Stimulated activated CD8-positive, alpha-beta memory T cell treated with anti-CD3 and anti-CD28 coated beads, Interleukin-15, amount 100 ng/mL, for 48 hours (primary cell): ENCODE results near the gene C19orf44.
"Not testable (repeated sequence)": the region's sequence is repeated elsewhere in the genome, so short reads cannot be mapped to it uniquely, and the experiment has no call there.

ENCODE experiments used
- DNase-seq, 2 donors: peaks; one replicate each; pipeline ENCODE4 v3.0.0-alpha.2; 2020; ENCODE audit warnings: low read depth in 2 of 2

Gene C19orf44

DNA sequence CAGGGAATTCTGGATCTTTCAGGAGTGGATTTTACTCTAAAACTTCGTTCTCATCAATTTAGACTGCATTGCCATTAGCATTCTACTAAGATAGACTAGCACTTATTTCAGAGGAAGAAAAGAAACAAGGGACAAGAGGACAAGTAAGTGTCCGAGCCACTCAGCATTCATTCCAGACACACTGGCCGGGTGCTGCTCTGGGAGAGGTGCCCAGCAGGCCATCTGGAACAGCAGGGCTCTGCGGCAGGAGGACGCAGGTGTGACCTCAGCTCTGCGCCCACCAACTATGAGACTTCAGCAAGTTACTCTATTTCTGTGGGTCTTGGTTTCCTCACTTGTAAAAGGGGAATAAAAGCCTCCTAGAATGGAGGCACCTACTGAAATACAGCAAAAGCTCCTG lies 28.6 kb upstream of the C19orf44 start:
- DNase-seq = no peak

GRCh38 chr19:16470541-16470910 lies 25.7 kb upstream of the C19orf44 start:
- DNase-seq = no peak

- DNase-seq = peak in 1 of 2 donors; percentile 4
These were observed 25.0 kb upstream of the C19orf44 start for GRCh38 chr19:16470911-16471811.

DNA sequence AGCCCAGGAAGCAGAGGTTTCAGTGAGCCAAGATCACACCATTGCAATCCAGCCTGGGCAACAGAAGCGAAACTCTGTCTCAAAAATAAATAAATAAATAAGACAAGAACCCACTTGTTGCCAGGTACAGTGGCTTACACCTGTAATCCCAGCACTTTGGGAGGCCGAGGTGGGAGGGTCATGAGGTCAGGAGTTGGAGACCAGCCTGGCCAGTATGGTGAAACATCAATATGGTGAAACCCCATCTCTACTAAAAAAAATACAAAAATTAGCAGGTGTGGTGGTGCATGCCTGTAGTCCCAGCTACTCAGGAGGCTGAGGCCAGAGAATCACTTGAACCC lies 23.7 kb upstream of the C19orf44 start:
- DNase-seq = not testable (repeated sequence)

GRCh38 chr19:16472992-16473391 lies 23.2 kb upstream of the C19orf44 start:
- no peak for DNase-seq

- DNase-seq = no peak
These were observed 22.3 kb upstream of the C19orf44 start for GRCh38 chr19:16473875-16474392.

DNA sequence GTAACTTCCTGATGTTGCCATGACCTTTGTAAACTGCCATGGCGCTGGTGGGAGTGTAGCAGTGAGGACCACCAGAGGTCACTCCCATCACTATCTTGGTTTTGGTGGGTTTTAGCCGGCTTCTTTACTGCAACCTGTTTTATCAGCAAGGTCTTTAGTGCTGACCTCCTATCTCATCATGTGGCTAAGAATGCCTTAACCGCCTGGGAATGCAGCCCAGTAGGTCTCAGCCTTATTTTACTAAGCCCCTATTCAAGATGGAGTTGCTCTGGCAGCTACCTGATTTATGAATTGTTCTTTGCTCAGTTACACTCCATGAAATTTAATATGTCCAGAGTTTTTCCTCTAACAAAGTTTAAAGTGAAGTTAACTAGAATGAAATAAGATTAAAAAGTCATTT lies 19.8 kb upstream of the C19orf44 start:
- no peak for DNase-seq

DNA sequence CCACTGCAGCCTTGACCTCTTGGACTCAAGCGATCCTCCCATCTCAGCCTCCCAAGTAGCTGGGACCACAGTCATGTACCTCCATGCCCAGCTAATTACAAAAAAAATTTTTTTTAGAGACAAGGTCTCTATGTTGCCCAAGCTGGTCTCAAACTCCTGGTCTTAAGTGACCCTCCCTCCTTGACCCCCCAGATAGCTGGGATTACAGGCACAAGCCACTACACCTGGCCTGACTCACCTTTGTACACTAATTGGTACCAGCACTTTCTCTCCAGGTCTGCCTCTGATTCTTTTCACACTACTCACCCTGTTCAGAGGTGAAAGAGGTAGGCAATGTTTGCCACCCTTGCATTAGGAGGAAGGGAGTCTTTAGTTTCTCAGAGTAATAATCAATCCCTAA lies 18.9 kb upstream of the C19orf44 start:
- DNase-seq = no peak

DNA sequence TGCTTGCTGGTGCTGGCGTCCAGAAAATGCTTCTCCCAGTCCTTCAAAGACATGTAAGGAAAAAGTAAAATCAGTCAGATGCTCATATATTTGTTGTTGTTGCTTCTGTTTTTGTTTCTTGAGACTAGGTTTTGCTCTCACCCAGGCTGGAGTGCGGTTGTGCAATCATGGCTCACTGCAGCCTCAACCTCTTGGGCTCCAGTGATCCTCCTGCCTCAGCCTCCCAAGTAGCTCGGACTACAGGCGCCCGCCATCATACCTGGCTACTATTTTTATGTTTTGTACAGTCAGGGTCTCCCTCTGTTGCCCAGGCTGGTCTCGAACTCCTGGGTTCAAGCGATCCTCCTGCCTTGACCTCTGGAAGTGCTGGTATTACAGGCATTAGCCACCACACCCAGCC lies 13.4 kb upstream of the C19orf44 start:
- no peak for DNase-seq

DNA sequence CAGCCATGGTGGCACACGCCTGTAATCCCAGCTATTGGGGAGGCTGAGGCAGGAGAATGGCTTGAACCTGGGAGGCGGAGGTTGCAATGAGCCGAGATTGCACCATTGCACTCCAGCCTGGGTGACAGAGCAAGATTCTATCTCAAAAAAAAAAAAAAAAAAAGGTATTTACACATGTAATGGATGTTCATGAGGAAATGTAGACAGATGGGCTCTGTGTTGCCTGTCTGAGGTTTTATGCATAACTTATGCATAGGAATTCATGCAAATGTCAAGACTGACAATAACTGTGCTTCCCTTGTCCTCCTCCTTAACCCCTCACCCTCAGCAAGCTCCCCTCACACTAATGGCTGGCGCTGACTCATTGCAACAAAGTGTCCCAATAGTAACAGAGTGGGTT lies 9.7 kb upstream of the C19orf44 start:
- not testable (repeated sequence) for DNase-seq

- DNase-seq = no peak
These were observed 404 bp downstream of the C19orf44 start for GRCh38 chr19:16496613-16496983.

- DNase-seq = no peak
These were observed 848 bp downstream of the C19orf44 start for GRCh38 chr19:16497042-16497441.

DNA sequence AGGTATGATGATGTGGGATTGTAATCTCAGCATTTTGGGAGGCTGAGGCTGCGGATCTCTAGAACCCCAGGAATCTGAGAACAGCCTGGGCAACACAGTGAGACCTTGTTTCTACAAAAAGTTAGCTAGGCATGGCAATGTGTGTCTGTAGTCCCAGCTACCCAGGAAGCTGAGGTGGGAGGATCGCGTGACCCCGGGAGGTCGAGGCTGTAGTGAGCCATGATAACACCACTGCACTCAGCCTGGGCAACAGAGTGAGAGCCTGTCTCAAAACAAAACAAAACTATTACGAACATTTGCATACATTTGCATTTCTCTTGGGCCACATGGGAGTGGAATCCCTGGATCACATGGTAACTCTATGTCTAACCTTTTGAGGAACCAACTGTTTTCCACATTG lies 1.6 kb downstream of the C19orf44 start:
- DNase-seq = no peak

DNA sequence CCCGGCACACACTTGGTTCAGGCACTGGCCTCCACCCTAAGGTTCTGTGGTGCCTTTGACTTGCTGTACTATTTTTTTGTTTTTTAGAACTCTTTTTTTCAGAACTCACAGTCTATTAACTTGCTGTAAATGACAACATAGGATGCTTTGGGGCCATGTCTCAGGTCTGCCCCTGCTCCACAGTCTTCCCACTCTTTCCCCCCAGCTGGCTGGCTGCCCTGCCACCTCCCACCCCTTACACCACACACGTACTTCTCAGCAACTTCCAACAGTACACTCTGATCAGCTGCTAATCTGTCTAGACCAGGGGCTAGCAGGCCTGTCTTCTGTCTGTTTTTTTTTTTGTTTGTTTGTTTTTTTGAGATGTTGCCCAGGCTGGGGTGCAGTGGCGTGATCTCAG lies 8.1 kb downstream of the C19orf44 start:
- no peak for DNase-seq

GRCh38 chr19:16506161-16506560 lies 10.0 kb downstream of the C19orf44 start:
- not testable (repeated sequence) for DNase-seq

GRCh38 chr19:16506961-16507360 lies 10.8 kb downstream of the C19orf44 start:
- no peak for DNase-seq

GRCh38 chr19:16508546-16508945 lies 12.4 kb downstream of the C19orf44 start:
- DNase-seq = no peak

DNA sequence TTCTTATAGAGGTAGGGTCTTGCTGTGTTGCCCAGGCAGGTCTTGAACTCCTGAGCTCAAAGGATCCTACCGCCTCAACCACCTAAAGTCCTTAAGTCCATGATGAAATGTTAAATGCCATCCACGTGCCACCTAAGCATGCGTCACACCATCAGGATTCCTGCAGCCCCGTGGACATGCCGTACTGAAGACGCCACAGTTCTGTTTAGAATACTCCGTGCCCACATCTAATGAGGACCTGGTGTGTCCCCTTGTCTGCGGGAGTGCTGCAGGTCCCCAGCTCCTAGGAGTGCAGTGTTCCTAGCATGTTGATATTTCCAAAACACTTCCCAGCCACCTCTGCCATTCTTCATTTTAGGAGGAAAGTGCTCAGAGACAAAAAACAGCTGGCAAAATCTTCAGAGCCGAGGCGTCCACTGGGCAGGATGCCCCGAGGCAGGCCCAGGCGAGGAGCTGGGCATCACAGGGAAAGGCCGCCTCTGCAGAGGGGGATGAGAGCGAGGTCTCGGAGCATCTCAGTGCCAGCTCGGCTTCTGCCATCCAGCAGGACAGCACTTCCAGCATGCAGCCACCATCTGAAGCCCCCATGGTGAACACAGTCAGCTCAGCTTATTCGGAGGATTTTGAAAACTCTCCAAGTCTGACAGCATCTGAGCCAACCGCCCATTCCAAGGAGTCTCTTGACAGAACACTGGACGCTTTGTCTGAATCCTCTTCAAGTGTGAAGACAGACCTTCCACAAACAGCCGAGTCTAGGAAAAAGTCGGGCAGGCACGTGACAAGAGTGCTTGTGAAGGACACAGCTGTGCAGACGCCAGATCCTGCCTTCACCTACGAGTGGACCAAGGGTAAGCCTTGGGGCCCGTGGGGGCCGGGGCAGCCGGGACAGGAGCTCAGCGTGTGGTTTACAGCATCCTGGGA lies 13.2 kb downstream of the C19orf44 start:
- no peak for DNase-seq

GRCh38 chr19:16512611-16513010 lies 16.4 kb downstream of the C19orf44 start:
- DNase-seq = not testable (repeated sequence)

DNA sequence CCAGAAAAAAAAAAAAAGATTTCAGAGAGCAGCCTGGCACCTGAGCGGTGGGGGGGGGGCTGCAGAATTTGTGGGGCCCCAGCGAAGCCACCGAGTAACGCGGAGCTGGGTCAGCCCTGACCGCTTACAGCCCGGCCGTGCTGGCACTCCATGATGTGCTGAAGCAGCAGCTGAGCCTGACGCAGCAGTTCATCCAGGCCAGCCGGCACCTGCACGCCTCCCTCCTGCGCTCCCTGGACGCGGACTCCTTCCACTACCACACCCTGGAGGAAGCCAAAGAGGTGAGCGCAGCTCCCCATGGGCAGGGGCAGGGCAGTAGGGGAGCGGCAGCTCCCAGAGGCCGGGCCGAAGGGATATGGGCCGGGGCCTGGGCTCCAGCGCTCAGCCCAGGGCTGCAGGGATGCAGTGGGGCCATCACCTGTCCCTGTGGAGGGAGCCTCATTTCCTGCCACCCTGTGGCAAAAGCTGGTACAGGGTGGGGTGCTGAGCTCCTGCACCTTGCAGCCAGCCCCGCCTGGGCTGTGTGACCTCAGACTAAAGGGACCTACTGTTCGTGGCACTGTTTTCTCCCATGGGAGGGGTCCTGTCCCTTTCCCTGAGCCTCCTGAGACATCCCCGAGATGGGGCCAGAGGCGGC lies 18.3 kb downstream of the C19orf44 start:
- no peak for DNase-seq

GRCh38 chr19:16516381-16516780 lies 20.2 kb downstream of the C19orf44 start:
- DNase-seq = no peak
